AG09319 (cell line): Measurements from ENCODE around the gene TEX14.

ENCODE experiments used
- DNase-seq: peaks from one replicate; pipeline ENCODE4 v3.0.0-alpha.2; 2010; ENCODE audit warnings: low read depth; ENCODE audit errors: extremely low read depth
- CTCF ChIP-seq: IDR thresholded peaks from 2 replicates; pipeline ENCODE4 v1.5.1; 2011; ENCODE audit warnings: low read depth, mild to moderate bottlenecking, inconsistent platforms, low read length, moderate library complexity

Gene TEX14

GRCh38 chr17:58530655-58531054 is 161.2 kb downstream of the TEX14 start:
- no peak for DNase-seq
- no peak for TF ChIP-seq CTCF

- no peak for DNase-seq
- TF ChIP-seq CTCF: no peak
Observed at GRCh38 chr17:58529275-58529674, 162.6 kb downstream of the TEX14 start.

DNA sequence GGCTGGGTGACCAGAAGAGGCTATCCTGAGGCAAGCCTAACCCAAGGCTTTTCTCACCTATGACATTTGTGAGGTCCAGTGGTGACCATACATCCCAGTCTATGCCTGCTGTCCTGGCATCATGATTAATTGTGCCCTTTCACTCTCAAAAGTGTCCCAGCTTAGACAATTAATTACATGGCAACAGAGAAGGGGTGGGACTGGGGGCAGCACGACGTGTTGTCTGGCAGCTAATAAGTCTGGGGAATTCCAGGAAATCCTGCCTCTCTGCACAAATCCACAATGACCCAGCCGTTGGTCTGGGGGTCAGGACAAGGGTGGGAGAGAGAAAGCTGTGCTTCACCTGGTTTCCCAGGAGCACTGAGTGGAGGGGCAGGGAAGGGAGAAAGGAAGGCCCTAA is 163.4 kb downstream of the TEX14 start:
- DNase-seq: no peak
- TF ChIP-seq CTCF: no peak

- no peak for DNase-seq
- TF ChIP-seq CTCF: no peak
Observed at GRCh38 chr17:58527949-58528348, 163.9 kb downstream of the TEX14 start.

GRCh38 chr17:58527306-58527705 is 164.5 kb downstream of the TEX14 start:
- no peak; the same call in none of the 2 replicates for TF ChIP-seq CTCF
- DNase-seq: no peak

DNA sequence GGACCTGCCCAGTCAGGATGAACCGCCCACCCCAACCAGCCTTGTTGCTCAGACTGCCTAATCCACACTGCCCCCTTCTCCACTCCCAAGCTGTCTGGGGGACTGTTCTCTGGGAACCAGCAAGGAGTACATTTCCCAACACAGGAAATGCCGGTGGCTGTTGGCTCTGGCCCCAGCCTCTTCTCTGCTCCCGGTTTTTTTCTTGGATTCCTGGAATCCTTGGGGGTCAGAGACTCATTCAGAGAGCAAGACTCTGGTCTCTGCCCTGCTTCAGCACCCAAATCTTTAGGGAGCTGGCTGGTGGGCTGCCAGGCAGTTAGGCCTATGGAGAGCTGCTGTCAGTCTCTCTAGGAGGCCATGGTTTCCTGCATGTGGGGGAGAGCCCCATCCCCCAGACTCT is 166.6 kb downstream of the TEX14 start:
- no peak for TF ChIP-seq CTCF
- DNase-seq: peak; percentile 44

GRCh38 chr17:58521680-58522079 is 170.2 kb downstream of the TEX14 start:
- TF ChIP-seq CTCF: no peak
- no peak for DNase-seq
